ENCODE results near the gene KCNJ6. TPM values are rescaled to one million over a fixed set of nuclear protein-coding genes. Genes with fewer than 3 reads are reported as not detected.

The KCNJ6 gene
- total and polyA plus RNA-seq, 9 of the 15 experiments (the other 6 are each of a cell fraction or from before 2014, with no cell fraction given): 0.06 to 0.21 (median 0.13) TPM; not detected in 1

DNA sequence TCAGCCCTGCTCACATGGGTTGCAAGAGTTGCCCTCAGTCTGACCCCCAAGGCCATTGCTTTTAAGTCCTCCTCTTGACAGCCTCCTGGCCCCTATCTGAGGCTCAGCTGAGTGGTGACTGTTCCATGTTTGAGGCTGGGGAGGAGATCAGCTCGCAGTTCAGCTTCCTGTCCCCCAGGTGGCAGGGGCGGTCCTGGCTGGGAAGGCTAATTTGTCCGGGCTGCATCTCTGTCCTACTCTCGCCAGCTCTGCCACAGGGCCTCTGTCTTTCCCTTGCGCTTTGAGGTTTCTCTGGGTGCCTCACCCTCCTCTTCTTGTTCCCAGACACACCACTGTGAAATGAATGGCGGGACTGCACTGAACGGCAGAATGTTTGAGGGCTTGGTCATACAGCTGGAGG, 157.3 kb downstream of the KCNJ6 start (continued):
- TF ChIP-seq, protein P1, sequence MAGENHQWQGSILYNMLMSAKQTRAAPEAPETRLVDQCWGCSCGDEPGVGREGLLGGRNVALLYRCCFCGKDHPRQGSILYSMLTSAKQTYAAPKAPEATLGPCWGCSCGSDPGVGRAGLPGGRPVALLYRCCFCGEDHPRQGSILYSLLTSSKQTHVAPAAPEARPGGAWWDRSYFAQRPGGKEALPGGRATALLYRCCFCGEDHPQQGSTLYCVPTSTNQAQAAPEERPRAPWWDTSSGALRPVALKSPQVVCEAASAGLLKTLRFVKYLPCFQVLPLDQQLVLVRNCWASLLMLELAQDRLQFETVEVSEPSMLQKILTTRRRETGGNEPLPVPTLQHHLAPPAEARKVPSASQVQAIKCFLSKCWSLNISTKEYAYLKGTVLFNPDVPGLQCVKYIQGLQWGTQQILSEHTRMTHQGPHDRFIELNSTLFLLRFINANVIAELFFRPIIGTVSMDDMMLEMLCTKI (IDR thresholded peaks at IDR 0.05; ENCODE audit: partially characterized antibody): no peak
- TF ChIP-seq MIER1 (IDR thresholded peaks at IDR 0.05; ENCODE audit: low read depth) (no peak), MTA2 (IDR thresholded peaks at IDR 0.05; ENCODE audit: low read depth) (no peak), ZFP30 (CRISPR knock-in tag; IDR thresholded peaks at IDR 0.05; ENCODE audit: borderline replicate concordance) (no peak), SMAD4 (CRISPR knock-in tag; conservative IDR thresholded peaks at IDR 0.05) (no peak), ZNF586 (CRISPR knock-in tag; conservative IDR thresholded peaks at IDR 0.05) (no peak), PHB2 (IDR thresholded peaks at IDR 0.05; ENCODE audit: low read depth) (no peak), ZNF140 (CRISPR knock-in tag; IDR thresholded peaks at IDR 0.05) (no peak), CHD1 (IDR thresholded peaks at IDR 0.05; ENCODE audit: low read length) (no peak), ZNF76 (CRISPR knock-in tag; IDR thresholded peaks at IDR 0.05; ENCODE audit: borderline replicate concordance) (no peak), ZNF224 (CRISPR knock-in tag; IDR thresholded peaks at IDR 0.05) (no peak), ARNT (IDR thresholded peaks at IDR 0.05) (no peak)
- TF ChIP-seq, protein P2, sequence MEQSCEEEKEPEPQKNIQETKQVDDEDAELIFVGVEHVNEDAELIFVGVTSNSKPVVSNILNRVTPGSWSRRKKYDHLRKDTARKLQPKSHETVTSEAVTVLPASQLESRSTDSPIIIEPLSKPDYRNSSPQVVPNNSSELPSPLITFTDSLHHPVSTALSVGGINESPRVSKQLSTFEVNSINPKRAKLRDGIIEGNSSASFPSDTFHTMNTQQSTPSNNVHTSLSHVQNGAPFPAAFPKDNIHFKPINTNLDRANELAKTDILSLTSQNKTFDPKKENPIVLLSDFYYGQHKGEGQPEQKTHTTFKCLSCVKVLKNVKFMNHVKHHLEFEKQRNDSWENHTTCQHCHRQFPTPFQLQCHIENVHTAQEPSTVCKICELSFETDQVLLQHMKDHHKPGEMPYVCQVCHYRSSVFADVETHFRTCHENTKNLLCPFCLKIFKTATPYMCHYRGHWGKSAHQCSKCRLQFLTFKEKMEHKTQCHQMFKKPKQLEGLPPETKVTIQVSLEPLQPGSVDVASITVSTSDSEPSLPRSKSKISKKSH (CRISPR knock-in tag; IDR thresholded peaks at IDR 0.05): no peak
- TF ChIP-seq, protein P3, sequence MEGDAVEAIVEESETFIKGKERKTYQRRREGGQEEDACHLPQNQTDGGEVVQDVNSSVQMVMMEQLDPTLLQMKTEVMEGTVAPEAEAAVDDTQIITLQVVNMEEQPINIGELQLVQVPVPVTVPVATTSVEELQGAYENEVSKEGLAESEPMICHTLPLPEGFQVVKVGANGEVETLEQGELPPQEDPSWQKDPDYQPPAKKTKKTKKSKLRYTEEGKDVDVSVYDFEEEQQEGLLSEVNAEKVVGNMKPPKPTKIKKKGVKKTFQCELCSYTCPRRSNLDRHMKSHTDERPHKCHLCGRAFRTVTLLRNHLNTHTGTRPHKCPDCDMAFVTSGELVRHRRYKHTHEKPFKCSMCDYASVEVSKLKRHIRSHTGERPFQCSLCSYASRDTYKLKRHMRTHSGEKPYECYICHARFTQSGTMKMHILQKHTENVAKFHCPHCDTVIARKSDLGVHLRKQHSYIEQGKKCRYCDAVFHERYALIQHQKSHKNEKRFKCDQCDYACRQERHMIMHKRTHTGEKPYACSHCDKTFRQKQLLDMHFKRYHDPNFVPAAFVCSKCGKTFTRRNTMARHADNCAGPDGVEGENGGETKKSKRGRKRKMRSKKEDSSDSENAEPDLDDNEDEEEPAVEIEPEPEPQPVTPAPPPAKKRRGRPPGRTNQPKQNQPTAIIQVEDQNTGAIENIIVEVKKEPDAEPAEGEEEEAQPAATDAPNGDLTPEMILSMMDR (IDR thresholded peaks at IDR 0.05 in 2 of 3, conservative IDR thresholded peaks at IDR 0.05 in 1 of 3; ENCODE audit: insufficient read depth in 2 of 3, low read depth in 1 of 3, low read length in 3 of 3): peak; percentile 64 to 71 (median 69)
- TF ChIP-seq, protein P4, sequence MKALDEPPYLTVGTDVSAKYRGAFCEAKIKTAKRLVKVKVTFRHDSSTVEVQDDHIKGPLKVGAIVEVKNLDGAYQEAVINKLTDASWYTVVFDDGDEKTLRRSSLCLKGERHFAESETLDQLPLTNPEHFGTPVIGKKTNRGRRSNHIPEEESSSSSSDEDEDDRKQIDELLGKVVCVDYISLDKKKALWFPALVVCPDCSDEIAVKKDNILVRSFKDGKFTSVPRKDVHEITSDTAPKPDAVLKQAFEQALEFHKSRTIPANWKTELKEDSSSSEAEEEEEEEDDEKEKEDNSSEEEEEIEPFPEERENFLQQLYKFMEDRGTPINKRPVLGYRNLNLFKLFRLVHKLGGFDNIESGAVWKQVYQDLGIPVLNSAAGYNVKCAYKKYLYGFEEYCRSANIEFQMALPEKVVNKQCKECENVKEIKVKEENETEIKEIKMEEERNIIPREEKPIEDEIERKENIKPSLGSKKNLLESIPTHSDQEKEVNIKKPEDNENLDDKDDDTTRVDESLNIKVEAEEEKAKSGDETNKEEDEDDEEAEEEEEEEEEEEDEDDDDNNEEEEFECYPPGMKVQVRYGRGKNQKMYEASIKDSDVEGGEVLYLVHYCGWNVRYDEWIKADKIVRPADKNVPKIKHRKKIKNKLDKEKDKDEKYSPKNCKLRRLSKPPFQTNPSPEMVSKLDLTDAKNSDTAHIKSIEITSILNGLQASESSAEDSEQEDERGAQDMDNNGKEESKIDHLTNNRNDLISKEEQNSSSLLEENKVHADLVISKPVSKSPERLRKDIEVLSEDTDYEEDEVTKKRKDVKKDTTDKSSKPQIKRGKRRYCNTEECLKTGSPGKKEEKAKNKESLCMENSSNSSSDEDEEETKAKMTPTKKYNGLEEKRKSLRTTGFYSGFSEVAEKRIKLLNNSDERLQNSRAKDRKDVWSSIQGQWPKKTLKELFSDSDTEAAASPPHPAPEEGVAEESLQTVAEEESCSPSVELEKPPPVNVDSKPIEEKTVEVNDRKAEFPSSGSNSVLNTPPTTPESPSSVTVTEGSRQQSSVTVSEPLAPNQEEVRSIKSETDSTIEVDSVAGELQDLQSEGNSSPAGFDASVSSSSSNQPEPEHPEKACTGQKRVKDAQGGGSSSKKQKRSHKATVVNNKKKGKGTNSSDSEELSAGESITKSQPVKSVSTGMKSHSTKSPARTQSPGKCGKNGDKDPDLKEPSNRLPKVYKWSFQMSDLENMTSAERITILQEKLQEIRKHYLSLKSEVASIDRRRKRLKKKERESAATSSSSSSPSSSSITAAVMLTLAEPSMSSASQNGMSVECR (CRISPR knock-in tag; IDR thresholded peaks at IDR 0.05): no peak
- TF ChIP-seq, protein P5, sequence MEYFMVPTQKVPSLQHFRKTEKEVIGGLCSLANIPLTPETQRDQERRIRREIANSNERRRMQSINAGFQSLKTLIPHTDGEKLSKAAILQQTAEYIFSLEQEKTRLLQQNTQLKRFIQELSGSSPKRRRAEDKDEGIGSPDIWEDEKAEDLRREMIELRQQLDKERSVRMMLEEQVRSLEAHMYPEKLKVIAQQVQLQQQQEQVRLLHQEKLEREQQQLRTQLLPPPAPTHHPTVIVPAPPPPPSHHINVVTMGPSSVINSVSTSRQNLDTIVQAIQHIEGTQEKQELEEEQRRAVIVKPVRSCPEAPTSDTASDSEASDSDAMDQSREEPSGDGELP (CRISPR knock-in tag; IDR thresholded peaks at IDR 0.05; ENCODE audit: borderline replicate concordance): peak; percentile 47; the same call in 1 of the 2 replicates
- TF ChIP-seq, protein P6, sequence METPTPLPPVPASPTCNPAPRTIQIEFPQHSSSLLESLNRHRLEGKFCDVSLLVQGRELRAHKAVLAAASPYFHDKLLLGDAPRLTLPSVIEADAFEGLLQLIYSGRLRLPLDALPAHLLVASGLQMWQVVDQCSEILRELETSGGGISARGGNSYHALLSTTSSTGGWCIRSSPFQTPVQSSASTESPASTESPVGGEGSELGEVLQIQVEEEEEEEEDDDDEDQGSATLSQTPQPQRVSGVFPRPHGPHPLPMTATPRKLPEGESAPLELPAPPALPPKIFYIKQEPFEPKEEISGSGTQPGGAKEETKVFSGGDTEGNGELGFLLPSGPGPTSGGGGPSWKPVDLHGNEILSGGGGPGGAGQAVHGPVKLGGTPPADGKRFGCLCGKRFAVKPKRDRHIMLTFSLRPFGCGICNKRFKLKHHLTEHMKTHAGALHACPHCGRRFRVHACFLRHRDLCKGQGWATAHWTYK (CRISPR knock-in tag; IDR thresholded peaks at IDR 0.05): no peak

All from K562 (cell line).